GM12878 (cell line): ENCODE results near the gene MTX1. TPM values are rescaled to one million over a fixed set of nuclear protein-coding genes. Genes with fewer than 3 reads are reported as not detected.

Experiments used
- CHD2 ChIP-seq: IDR thresholded peaks from 2 replicates; pipeline ENCODE4 v1.6.1; 2011; ENCODE audit warnings: low read depth, low read length, improper control_type of control experiment, borderline replicate concordance
- FOXK2 ChIP-seq: fragments of 450-650 bp; IDR thresholded peaks from 2 replicates; pipeline ENCODE4 v1.6.1; 2017; ENCODE audit warnings: mild to moderate bottlenecking, moderate library complexity
- HDAC6 ChIP-seq: fragments of 200-600 bp; sonication (generic); IDR thresholded peaks from one replicate; pipeline ENCODE4 v1.8.0; 2017; ENCODE audit warnings: antibody characterized with exemption; ENCODE audit not compliant: unreplicated experiment
- IKZF2 ChIP-seq, 2 experiments: fragments of 450-650 bp; IDR thresholded peaks; 2 replicates each; pipeline ENCODE4 v1.6.1; 2017; ENCODE audit warnings: mild to moderate bottlenecking in 2 of 2, moderate library complexity in 2 of 2
- LARP7 ChIP-seq: fragments of 450-650 bp; IDR thresholded peaks from 2 replicates; pipeline ENCODE4 v1.6.1; 2017; ENCODE audit warnings: mild to moderate bottlenecking
- MYC ChIP-seq: IDR thresholded peaks from 2 replicates; pipeline ENCODE4 v1.6.1; 2011; ENCODE audit warnings: mild to moderate bottlenecking, low read length, moderate library complexity, inconsistent platforms; ENCODE audit not compliant: insufficient read depth, insufficient replicate concordance, insufficient read length, severe bottlenecking
- NFXL1 ChIP-seq: fragments of 450-650 bp; IDR thresholded peaks from 2 replicates; pipeline ENCODE4 v1.6.1; 2017; ENCODE audit warnings: antibody characterized with exemption, mild to moderate bottlenecking, borderline replicate concordance
- NKRF ChIP-seq: fragments of 450-650 bp; conservative IDR thresholded peaks from 2 replicates; pipeline ENCODE4 v1.6.1; 2017; ENCODE audit warnings: mild to moderate bottlenecking, moderate library complexity
- PBX3 ChIP-seq: IDR thresholded peaks from 2 replicates; pipeline ENCODE4 v1.6.1; 2011; ENCODE audit warnings: mild to moderate bottlenecking, low read depth, low read length, moderate library complexity; ENCODE audit not compliant: insufficient replicate concordance
- RAD21 ChIP-seq: IDR thresholded peaks from 2 replicates; pipeline ENCODE4 v1.6.1; 2011; ENCODE audit warnings: mild to moderate bottlenecking, low read depth, low read length, moderate library complexity; ENCODE audit not compliant: insufficient read depth
- RFX5 ChIP-seq: IDR thresholded peaks from 2 replicates; pipeline ENCODE4 v1.6.1; 2011; ENCODE audit warnings: low read depth, low read length, improper control_type of control experiment
- TCF7 ChIP-seq: IDR thresholded peaks from 2 replicates; pipeline ENCODE4 v1.6.1; 2014; ENCODE audit warnings: antibody characterized with exemption, borderline replicate concordance
- USF1 ChIP-seq: IDR thresholded peaks from 2 replicates; pipeline ENCODE4 v1.6.1; 2011; ENCODE audit warnings: borderline replicate concordance, low read depth, mild to moderate bottlenecking, moderate library complexity, mixed read lengths, low read length; ENCODE audit not compliant: insufficient read depth; ENCODE audit errors: extremely low read length
- ZBTB33 ChIP-seq: fragments of 450-650 bp; IDR thresholded peaks from 2 replicates; pipeline ENCODE4 v1.6.1; 2017; ENCODE audit warnings: mild to moderate bottlenecking
- ZZZ3 ChIP-seq: IDR thresholded peaks from 2 replicates; pipeline ENCODE4 v1.6.1; 2011; ENCODE audit warnings: low read depth; ENCODE audit not compliant: control insufficient read depth, insufficient read length
- polyA plus RNA-seq, 11 experiments: library from polyadenylated mRNA; depleted of rRNA in 4 of 11; unstranded in 6 of 11; stranded (reverse) in 5 of 11; fragments of >200 nt; fragmentation: Nextera tagmentation in 4 of 11; fragmentation: Illumina TruSeq in 1 of 11; extraction: Ambion mirVana in 4 of 11; extraction: Trizol in 1 of 11; gene quantifications; 1 replicate in 1 of 11; 2 replicates in 10 of 11; pipeline versions ENCODE4 v1.2.1 to v1.2.3, GENCODE V29; 2011 to 2016; ENCODE audit warnings: inconsistent platforms in 2 of 11, missing spikeins in 2 of 11, low read depth in 1 of 11
- total RNA-seq, 4 experiments: library from RNA; depleted of rRNA in 3 of 4; stranded (reverse); fragments of >200 nt in 3 of 4; fragmentation: Illumina TruSeq in 1 of 4; extraction: Trizol in 1 of 4; gene quantifications; 2 replicates each; pipeline versions ENCODE4 v1.2.1 to v1.2.3, GENCODE V29; 2013 to 2021
- TF ChIP-seq, protein P1 (sequence below): fragments of 450-650 bp; IDR thresholded peaks from 2 replicates; pipeline ENCODE4 v1.6.1; 2017; ENCODE audit warnings: low read depth, mild to moderate bottlenecking, moderate library complexity
- TF ChIP-seq, protein P2 (sequence below): fragments of 150-350 bp; IDR thresholded peaks from 2 replicates; pipeline ENCODE4 v1.6.1; 2014; ENCODE audit warnings: mild to moderate bottlenecking, low read depth, low read length

Gene MTX1
- total and polyA plus RNA-seq, 10 of the 15 experiments (the other 5 are each of a cell fraction or from before 2014, with no cell fraction given) = 15.8 to 92.0 (median 49.1) TPM

DNA sequence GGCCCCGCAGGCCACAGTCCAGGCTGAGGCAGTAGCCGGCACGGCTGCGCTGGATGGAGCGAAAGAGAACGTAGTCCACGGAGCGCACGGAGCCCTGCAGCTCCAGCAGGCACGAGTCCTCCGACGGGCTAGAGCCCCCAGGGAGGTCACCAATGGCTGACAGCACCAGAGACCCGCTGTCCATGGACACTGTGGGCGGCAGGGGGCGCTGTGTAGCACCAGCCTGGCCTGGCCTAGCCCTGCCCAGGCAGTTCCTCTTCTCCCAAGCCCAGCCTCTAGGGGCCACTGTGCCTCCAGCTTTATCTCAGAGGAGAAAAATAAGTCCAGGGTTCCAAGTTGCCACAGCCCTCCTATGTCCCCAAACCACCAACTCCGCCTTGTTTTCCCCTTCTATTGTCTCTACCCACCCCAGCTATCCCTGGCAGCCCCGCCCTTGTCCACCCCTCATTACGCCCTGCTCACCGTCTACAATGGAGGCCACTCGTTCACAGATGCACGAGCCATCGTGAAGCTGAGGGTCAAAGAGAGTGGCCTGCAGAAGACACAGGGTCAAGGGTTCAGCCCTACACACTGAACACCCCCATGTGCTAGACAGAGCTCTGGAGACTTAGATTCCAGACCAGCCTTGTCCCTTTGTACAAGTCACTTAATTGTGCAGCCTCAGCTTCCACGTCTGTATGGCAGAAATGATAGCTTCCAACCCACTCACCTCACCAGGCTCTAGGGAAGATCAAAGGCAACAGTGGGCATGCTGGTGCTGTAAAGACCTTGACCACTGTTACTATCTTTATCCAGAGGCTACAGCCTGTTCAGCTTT is 42.3 kb downstream of the MTX1 start (continued):
- TF ChIP-seq PBX3 = no peak
- TF ChIP-seq, protein P1, sequence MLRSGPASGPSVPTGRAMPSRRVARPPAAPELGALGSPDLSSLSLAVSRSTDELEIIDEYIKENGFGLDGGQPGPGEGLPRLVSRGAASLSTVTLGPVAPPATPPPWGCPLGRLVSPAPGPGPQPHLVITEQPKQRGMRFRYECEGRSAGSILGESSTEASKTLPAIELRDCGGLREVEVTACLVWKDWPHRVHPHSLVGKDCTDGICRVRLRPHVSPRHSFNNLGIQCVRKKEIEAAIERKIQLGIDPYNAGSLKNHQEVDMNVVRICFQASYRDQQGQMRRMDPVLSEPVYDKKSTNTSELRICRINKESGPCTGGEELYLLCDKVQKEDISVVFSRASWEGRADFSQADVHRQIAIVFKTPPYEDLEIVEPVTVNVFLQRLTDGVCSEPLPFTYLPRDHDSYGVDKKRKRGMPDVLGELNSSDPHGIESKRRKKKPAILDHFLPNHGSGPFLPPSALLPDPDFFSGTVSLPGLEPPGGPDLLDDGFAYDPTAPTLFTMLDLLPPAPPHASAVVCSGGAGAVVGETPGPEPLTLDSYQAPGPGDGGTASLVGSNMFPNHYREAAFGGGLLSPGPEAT = 0 out of 2 replicates have a peak, but pooled peaks have one; percentile 23
- no peak for TF ChIP-seq NKRF
- peak; percentile 36; the same call in 1 of the 2 replicates for TF ChIP-seq ZBTB33
- TF ChIP-seq, protein P2, sequence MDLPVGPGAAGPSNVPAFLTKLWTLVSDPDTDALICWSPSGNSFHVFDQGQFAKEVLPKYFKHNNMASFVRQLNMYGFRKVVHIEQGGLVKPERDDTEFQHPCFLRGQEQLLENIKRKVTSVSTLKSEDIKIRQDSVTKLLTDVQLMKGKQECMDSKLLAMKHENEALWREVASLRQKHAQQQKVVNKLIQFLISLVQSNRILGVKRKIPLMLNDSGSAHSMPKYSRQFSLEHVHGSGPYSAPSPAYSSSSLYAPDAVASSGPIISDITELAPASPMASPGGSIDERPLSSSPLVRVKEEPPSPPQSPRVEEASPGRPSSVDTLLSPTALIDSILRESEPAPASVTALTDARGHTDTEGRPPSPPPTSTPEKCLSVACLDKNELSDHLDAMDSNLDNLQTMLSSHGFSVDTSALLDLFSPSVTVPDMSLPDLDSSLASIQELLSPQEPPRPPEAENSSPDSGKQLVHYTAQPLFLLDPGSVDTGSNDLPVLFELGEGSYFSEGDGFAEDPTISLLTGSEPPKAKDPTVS = no peak
- no peak for TF ChIP-seq TCF7
- no peak for TF ChIP-seq NFXL1
- peak; percentile 89 for TF ChIP-seq RAD21
- TF ChIP-seq MYC = no peak
- 0 out of 2 replicates have a peak, but pooled peaks have one; percentile 36 for TF ChIP-seq RFX5
- TF ChIP-seq CHD2 = 0 out of 2 replicates have a peak, but pooled peaks have one; percentile 50
- peak; percentile 80; the same call in 1 of the 2 replicates for TF ChIP-seq LARP7
- no peak for TF ChIP-seq ZZZ3
- 0 out of 4 replicates have a peak, but pooled peaks of 1 of the 2 experiments have one; percentile 30 for TF ChIP-seq IKZF2 (IDR thresholded peaks at IDR 0.05)
- TF ChIP-seq USF1 = no peak
- TF ChIP-seq HDAC6 = no peak
- no peak for TF ChIP-seq FOXK2
